GM19043 (cell line): ENCODE results near the gene MSL3B.
"Not testable (repeated sequence)": the region's sequence is repeated elsewhere in the genome, so short reads cannot be mapped to it uniquely, and the experiment has no call there.

Experiments used
- ATAC-seq: cut with Tn5 transposase; IDR thresholded peaks from one replicate; pipeline ENCODE4 v1.9.1; 2021; ENCODE audit warnings: low read depth; ENCODE audit not compliant: unreplicated experiment

Gene MSL3B

GRCh38 chr2:233867993-233868532, at the start of gene MSL3B:
MSL3B (minus strand) TSS chr2:233868386.
- peak; percentile 49 for ATAC-seq

DNA sequence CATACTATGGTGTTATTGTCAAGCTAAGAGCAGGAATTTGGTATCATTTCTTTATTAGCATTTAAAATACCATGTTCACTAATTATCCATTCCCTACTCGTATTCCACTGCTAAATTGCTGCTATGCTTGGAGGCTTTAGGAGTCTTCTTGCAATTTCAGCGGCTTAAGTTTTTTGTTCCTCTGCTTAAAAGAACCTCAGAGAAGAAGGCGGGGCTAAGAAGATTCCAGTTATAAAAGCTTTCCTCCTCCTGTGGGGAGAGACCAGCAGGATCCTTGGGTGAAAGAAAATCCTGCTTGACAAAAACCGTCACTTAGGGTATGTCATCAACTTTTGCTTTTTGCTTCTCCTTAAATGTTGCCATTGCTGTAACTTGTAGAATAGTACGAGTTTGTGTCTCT, 48.9 kb upstream of the MSL3B start, which contains the start of gene TRPM8:
Gene TRPM8 (plus strand): TSS at position 258 of the 400 bp plus-strand sequence. CDS start 9,165 bp downstream, outside the sequence.
- ATAC-seq = no peak

- ATAC-seq = no peak
Measured at GRCh38 chr2:233915128-233915527, 46.9 kb upstream of the MSL3B start.

- ATAC-seq = no peak
Measured at GRCh38 chr2:233912691-233913423, 44.7 kb upstream of the MSL3B start.

GRCh38 chr2:233907627-233908026, 39.4 kb upstream of the MSL3B start:
- ATAC-seq = no peak

DNA sequence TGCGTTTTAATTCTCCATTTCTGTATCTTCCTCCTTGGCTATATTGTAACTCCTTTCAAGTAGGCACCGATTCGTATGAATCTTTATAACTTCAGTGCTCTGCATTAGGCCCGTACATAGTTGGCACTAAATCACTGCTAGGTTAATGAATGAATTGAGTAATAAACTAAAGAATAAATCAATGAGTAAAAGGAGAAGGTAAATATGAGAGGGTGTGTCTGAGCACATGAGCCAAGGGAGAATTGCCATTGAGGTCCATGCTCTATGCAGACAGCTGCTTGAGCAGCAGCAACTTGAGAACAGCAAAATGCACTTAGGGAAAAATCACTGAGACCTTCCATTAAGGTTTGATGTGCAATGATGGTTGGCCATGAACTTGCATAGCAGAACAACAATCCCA, 37.8 kb upstream of the MSL3B start:
- ATAC-seq = no peak

- no peak for ATAC-seq
Measured at GRCh38 chr2:233901884-233902283, 33.7 kb upstream of the MSL3B start.

GRCh38 chr2:233901367-233901766, 33.2 kb upstream of the MSL3B start:
- no peak for ATAC-seq

DNA sequence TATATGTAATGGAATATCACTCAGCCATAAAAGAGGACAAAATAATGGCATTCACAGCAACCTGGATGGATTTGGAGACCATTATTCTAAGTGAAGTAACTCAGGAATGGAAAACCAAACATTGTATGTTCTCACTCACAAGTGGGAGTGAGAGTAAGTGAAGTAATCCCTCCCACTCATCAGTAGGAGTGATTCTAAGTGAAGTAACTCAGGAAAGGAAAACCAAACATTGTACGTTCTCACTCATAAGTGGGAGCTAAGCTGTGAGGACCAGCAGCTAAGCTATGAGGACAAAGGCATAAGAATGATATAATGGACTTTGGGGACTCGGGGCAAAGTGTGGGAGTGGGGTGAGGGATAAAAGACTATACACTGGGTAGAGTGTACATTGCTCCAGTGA, 28.1 kb upstream of the MSL3B start:
- ATAC-seq = not testable (repeated sequence)

- no peak for ATAC-seq
Measured at GRCh38 chr2:233892793-233893192, 24.6 kb upstream of the MSL3B start.

- no peak for ATAC-seq
Measured at GRCh38 chr2:233882353-233882752, 14.2 kb upstream of the MSL3B start.

DNA sequence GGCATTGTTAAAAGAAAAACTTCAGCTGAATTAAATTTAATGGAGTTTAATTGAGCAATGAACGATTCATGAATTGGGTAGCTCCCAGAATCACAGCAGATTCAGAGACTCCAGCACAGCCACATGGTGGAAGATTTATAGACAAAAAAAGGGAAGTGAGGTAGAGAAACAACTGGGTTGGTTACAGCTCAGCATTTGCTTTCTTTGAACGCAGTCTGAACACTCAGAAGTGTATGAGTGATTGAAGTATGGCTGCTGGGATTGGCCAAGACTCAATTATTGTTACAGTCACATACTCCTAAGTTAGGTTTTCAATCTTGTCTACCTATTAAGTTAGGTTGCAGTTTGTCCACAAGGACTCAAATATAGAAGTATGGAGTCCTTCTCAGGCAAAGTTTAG, 3.9 kb upstream of the MSL3B start:
- not testable (repeated sequence) for ATAC-seq

DNA sequence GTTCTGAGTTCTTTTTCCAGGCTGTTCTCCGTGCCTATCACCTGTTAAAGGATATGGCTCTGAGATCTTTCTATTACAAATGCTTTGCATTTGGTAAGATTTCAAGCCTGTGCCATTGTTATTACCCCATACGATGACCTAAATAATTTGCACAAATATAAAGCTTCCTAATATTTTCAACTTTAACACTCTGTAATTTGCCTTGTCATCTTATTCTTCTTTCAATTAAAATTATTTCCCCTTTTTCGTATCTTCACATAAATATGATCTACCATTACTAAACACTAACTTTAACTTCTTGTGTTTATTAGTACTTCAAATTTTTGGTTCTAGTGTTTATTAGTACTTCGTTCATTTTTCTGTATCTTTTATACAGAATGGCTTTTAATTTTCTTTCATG, 3.2 kb upstream of the MSL3B start:
- no peak for ATAC-seq

GRCh38 chr2:233866479-233866878, 1.7 kb downstream of the MSL3B start:
- no peak for ATAC-seq

GRCh38 chr2:233865838-233866237, 2.3 kb downstream of the MSL3B start:
- no peak for ATAC-seq

DNA sequence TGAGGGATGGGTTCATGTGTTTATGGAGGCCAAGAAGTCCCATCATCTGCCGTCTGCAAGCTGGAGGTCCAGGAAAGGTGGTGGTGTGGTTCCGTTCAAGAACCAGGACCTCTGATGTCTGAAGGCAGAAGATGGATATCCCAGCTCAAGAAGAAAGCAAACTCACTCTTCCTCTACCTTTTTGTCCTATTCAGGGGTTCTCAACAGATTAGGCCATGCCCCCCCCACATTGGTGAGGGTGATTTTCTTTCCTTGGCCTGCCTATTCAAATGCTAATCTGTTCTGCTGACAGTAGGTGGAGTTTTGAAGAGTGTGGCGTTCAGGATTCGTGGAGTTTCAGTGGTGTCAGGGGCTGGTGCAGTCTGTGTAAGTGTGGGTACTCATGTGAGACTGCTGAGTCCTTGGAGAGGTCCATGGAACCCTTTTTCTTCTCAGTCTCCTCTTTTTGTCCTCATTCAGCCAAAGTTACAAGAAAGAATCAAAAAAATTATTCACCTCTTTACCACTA, 5.9 kb downstream of the MSL3B start:
- no peak for ATAC-seq

GRCh38 chr2:233858331-233858730, 9.9 kb downstream of the MSL3B start:
- no peak for ATAC-seq

DNA sequence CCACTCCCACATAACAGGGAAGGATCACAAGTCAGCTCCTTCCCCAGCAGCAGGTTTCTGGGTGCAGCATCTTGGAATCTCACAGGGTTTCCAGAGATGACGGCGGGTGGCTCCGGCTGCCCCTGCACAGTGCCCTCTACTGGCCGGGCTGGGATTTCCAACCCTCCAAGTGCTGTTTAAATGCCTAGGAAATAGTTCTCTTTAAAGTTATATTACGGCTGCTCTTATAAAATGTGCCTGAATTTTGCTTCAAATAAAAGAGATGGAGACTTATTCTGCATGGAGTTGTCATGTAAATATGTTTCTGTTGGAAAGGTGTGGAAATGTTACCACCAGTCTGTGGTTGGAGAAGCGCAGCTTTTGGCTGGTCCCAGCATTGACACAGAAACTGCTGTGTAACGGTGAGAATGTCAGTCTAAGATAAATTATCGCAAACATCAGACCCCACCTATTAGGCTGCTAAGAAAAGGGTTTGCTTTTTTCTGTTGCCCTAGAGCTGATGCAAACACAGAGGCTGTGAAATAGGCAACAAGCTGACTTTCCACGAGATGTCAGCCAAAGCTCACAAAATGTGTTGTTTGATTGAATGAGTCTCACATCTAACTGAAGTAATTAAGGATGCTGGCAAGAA, 10.6 kb downstream of the MSL3B start:
- ATAC-seq = no peak

DNA sequence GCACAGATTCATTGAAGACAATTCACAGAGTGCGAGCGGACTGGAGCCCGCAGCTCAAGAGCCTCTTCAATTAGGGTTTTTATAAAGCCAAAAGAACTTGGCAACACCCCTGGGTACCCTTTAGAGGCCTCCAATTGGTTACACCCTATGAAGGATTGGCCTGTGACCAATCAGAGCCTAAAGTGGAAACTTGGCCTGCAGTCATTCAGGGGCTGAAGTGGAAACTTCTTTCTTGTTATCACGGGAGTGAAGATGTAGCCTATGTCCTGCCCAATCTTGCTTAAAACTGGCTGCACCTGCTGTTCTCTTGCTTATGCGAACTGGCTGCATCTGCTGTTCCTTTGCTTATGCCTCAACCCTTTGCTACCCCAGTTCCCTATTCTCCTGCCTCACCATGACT, 12.0 kb downstream of the MSL3B start:
- ATAC-seq = no peak

DNA sequence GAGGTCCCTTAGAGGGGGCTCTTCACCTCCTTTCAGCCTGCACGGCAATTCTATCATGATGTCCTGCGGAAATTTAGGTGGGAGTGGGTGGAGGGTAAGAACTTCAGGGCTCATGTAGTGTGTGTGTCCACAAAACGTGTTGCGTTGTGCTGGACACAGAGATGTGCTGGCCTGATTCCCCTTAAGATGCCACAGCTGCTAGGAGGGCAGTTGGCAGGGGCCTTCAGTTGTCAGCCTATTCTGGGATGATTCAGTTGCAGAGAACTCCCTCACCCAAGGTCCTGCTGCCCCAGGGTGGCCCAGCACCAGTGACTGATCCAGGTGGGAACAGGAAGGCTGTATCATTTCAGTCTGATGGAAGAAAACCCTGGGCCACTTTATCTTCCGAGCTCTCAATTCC, 12.8 kb downstream of the MSL3B start:
- no peak for ATAC-seq

DNA sequence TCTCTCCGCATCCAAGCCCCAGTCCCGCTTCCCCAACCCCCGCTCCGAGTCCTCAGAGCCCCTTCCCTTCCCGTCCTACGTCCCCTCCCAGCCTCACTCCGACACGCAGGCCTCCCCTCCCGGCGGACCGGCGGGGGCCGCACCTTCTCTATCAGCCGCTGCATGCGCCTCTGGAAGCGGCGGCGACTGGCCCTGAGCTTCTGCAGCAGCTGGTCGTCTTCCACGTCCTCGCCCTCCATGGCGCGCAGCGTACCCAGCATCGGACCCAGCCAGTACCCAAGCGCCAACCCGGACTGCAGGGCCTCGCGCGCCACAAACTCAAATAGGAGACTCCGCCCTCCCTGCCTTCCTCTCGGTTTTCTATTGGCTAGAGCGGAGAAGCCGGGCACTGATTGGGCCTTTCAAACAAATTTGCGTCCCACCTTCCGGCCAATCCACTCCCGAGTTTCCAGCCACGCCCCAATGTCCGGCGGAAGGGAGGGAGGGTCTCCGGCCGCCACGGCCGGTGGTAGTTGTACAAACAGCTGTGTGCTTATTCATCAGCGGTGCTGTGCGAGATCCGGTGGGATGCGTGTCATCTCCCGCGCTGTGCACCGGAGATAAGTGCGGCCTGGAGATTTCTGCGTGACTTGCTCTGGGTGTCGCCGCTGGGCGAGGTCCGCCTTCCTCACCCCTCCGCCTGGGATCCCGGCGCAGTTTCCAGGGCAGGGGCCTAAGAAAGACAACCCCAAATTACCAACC, 13.8 kb downstream of the MSL3B start, which contains the start of gene HJURP:
Gene HJURP (minus strand): TSS at position 295 of the 741 bp plus-strand sequence. CDS start 35 bp downstream, at position 260.
- peak; percentile 96 for ATAC-seq
